Activated CD4-positive, alpha-beta T cell treated with anti-CD3 and anti-CD28 coated beads, Interleukin-2, amount 50 U/mL, for 4 hours (primary cell): ENCODE measurements around the gene STX18.
"Not testable (repeated sequence)": the region's sequence is repeated elsewhere in the genome, so short reads cannot be mapped to it uniquely, and the experiment has no call there.

Source experiments
- DNase-seq, 2 experiments: peaks; one replicate each; pipeline ENCODE4 v3.0.0-alpha.2; 2020

STX18 gene

GRCh38 chr4:4477391-4477790, 64.5 kb downstream of the STX18 start:
- DNase-seq: no peak

- no peak for DNase-seq
These were observed 67.4 kb downstream of the STX18 start for GRCh38 chr4:4474476-4474875.

GRCh38 chr4:4472344-4472958, 69.4 kb downstream of the STX18 start:
- no peak for DNase-seq

GRCh38 chr4:4471195-4471594, 70.7 kb downstream of the STX18 start:
- no peak for DNase-seq

- no peak for DNase-seq
These were observed 71.6 kb downstream of the STX18 start for GRCh38 chr4:4470208-4470607.

- DNase-seq: not testable (repeated sequence)
These were observed 76.6 kb downstream of the STX18 start for GRCh38 chr4:4465238-4465637.

GRCh38 chr4:4462970-4463369, 78.9 kb downstream of the STX18 start:
- no peak for DNase-seq

- peak; percentile 40 to 42 for DNase-seq
These were observed 80.0 kb downstream of the STX18 start for GRCh38 chr4:4461850-4462249.

GRCh38 chr4:4461178-4461577, 80.7 kb downstream of the STX18 start:
- DNase-seq: no peak

GRCh38 chr4:4460759-4461158, 81.1 kb downstream of the STX18 start:
- DNase-seq: peak; percentile 4 to 5

- DNase-seq: no peak
These were observed 82.7 kb downstream of the STX18 start for GRCh38 chr4:4459181-4459580.

- DNase-seq: no peak
These were observed 83.9 kb downstream of the STX18 start for GRCh38 chr4:4457803-4458553.

GRCh38 chr4:4456816-4457578, 84.9 kb downstream of the STX18 start:
- DNase-seq: no peak

- no peak for DNase-seq
These were observed 85.5 kb downstream of the STX18 start for GRCh38 chr4:4456351-4456750.

- DNase-seq: no peak
These were observed 86.5 kb downstream of the STX18 start for GRCh38 chr4:4455210-4455865.

- DNase-seq: no peak
These were observed 95.4 kb downstream of the STX18 start for GRCh38 chr4:4446434-4446833.

GRCh38 chr4:4443821-4444220, 98.0 kb downstream of the STX18 start:
- no peak for DNase-seq

GRCh38 chr4:4440333-4441061, 101.4 kb downstream of the STX18 start:
- no peak for DNase-seq

- no peak for DNase-seq
These were observed 102.1 kb downstream of the STX18 start for GRCh38 chr4:4439782-4440181.

- DNase-seq: no peak
These were observed 103.0 kb downstream of the STX18 start for GRCh38 chr4:4438891-4439290.

- no peak for DNase-seq
These were observed 103.9 kb downstream of the STX18 start for GRCh38 chr4:4437798-4438470.

- DNase-seq: no peak
These were observed 105.5 kb downstream of the STX18 start for GRCh38 chr4:4436244-4436823.
